A549 (cell line): ENCODE data around the gene MSI2.

Source experiments
- CEBPB ChIP-seq, 2 experiments: fragments of >200 bp in 1 of 2; sonication (Bioruptor Twin) in 1 of 2; formaldehyde crosslinking in 1 of 2; IDR thresholded peaks; 2 replicates each; pipeline ENCODE4 v1.6.1; 2012 to 2016
- CHD4 ChIP-seq: fragments of 200-600 bp; sonication (generic); IDR thresholded peaks from 2 replicates; pipeline ENCODE4 v1.6.1; 2016; ENCODE audit warnings: antibody characterized with exemption, mild to moderate bottlenecking, borderline replicate concordance
- JUN ChIP-seq, 2 experiments: fragments of >200 bp; sonication (Bioruptor Twin); formaldehyde crosslinking; IDR thresholded peaks; 2 replicates in 1 of 2; 3 replicates in 1 of 2; pipeline ENCODE4 v1.6.1; 2016 to 2017
- KDM5A ChIP-seq: fragments of 200-600 bp; sonication (generic); IDR thresholded peaks from 2 replicates; pipeline ENCODE4 v1.6.1; 2016; ENCODE audit warnings: antibody characterized with exemption, mild to moderate bottlenecking
- NR3C1 ChIP-seq: fragments of >200 bp; sonication (Bioruptor Twin); formaldehyde crosslinking; IDR thresholded peaks from 3 replicates; pipeline ENCODE4 v1.6.1; 2017
- PHF8 ChIP-seq: fragments of 200-600 bp; sonication (generic); IDR thresholded peaks from 2 replicates; pipeline ENCODE4 v1.6.1; 2016; ENCODE audit warnings: low read depth, mild to moderate bottlenecking, antibody characterized with exemption, moderate library complexity, borderline replicate concordance
- RCOR1 ChIP-seq: fragments of 150-350 bp; IDR thresholded peaks from 2 replicates; pipeline ENCODE4 v1.6.1; 2014; ENCODE audit warnings: antibody characterized with exemption, low read length, low read depth
- TF ChIP-seq, protein P1 (sequence below): fragments of >200 bp; sonication (Bioruptor Twin); formaldehyde crosslinking; IDR thresholded peaks from 3 replicates; pipeline ENCODE4 v1.5.1; 2016
- TF ChIP-seq, protein P2 (sequence below): fragments of 150-350 bp; IDR thresholded peaks from 2 replicates; pipeline ENCODE4 v1.6.1; 2014; ENCODE audit warnings: low read depth, mild to moderate bottlenecking, low read length

DNA sequence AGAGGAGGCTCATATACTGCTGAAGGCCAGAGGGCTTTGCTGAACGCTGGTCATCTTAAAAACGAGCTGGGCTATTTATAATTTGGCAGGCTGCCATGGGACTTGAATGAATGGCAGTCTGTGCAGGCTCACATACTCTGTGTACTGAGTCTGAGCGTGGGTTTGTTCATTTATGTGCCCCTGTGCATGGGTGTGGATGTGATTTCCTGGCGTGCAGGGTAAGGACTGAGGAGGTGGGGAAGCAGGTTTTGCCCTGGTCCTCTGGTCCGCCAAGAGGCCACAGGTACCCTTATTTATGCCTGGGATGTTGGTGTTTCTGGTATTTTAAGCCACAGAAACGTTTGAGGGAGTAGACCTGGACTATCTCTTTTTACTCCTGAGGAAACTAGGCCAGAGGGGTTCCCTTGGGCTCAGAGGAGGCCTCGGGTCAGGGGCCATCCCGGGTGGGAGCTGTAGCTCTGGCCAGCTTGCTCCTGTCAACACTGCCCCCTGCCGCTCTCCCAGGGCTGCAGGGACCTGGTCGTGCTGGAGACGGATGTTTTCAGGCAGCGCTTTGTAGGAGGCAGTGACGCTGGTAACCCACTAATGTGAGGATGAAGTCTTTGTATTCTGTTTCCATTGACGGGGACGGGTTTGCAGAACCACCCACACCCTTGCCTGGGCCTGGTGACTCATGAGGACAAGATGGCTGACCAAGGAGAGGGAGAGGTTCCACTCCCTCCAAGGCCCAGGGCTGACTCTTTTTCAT, 184.4 kb downstream of the MSI2 start:
- TF ChIP-seq, protein P1, sequence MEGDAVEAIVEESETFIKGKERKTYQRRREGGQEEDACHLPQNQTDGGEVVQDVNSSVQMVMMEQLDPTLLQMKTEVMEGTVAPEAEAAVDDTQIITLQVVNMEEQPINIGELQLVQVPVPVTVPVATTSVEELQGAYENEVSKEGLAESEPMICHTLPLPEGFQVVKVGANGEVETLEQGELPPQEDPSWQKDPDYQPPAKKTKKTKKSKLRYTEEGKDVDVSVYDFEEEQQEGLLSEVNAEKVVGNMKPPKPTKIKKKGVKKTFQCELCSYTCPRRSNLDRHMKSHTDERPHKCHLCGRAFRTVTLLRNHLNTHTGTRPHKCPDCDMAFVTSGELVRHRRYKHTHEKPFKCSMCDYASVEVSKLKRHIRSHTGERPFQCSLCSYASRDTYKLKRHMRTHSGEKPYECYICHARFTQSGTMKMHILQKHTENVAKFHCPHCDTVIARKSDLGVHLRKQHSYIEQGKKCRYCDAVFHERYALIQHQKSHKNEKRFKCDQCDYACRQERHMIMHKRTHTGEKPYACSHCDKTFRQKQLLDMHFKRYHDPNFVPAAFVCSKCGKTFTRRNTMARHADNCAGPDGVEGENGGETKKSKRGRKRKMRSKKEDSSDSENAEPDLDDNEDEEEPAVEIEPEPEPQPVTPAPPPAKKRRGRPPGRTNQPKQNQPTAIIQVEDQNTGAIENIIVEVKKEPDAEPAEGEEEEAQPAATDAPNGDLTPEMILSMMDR: peak; percentile 47
- TF ChIP-seq PHF8 (no peak), NR3C1 (no peak), KDM5A (no peak), CEBPB (IDR thresholded peaks at IDR 0.05) (no peak), JUN (IDR thresholded peaks at IDR 0.05) (no peak), RCOR1 (no peak), CHD4 (no peak)
- TF ChIP-seq, protein P2, sequence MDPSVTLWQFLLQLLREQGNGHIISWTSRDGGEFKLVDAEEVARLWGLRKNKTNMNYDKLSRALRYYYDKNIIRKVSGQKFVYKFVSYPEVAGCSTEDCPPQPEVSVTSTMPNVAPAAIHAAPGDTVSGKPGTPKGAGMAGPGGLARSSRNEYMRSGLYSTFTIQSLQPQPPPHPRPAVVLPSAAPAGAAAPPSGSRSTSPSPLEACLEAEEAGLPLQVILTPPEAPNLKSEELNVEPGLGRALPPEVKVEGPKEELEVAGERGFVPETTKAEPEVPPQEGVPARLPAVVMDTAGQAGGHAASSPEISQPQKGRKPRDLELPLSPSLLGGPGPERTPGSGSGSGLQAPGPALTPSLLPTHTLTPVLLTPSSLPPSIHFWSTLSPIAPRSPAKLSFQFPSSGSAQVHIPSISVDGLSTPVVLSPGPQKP: no peak
